Measurements from ENCODE around the gene CD83. TPM values are rescaled to one million over a fixed set of nuclear protein-coding genes. Genes with fewer than 3 reads are reported as not detected.

The CD83 gene
- total RNA-seq, 1 donor from 2014 or later = 1.0 TPM

- no peak for DNase-seq (ENCODE audit: low spot score)
- H3K27ac Mint-ChIP-seq (ENCODE audit: unreplicated experiment) = no peak overlapping the region
- H3K4me3 Mint-ChIP-seq (ENCODE audit: unreplicated experiment) = no peak overlapping the region
- TF ChIP-seq CTCF (IDR thresholded peaks at IDR 0.05) = no peak
- H3K9me3 Mint-ChIP-seq (ENCODE audit: low read depth) = no peaks in the 10 kb centered on the region
- H3K36me3 Mint-ChIP-seq (ENCODE audit: low read depth) = no peaks in the 10 kb centered on the region
- H3K4me1 Mint-ChIP-seq (ENCODE audit: low read depth) = peaks cover 10% of the 10 kb centered on the region
- peaks cover 2% of the 10 kb centered on the region for H3K27me3 Mint-ChIP-seq (ENCODE audit: low read depth)
Observed at GRCh38 chr6:14081126-14081525, 36.4 kb upstream of the CD83 start.

DNA sequence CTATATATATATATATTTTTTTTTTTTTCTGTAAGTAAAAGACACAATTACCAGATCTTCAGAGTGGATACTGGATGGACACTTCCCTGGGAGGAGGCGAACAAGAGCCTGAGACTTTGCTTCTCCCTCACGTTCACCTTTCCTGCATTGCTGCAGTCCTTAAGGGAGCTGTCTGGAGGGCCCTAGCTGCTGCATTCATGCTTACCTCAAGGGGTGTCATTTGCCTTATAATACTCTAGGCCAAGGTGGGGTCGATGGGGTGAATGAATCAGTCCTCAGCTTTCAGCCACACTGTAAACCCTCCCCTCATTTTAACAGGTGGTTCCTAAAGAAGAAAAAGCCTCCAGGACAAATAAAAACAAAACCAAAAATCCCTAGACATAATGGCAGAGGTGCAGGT is 34.8 kb upstream of the CD83 start:
- no peak for DNase-seq (ENCODE audit: low spot score)
- H3K9me3 Mint-ChIP-seq (ENCODE audit: low read depth) = no peaks in the 10 kb centered on the region
- H3K27me3 Mint-ChIP-seq (ENCODE audit: low read depth) = peaks cover 2% of the 10 kb centered on the region
- TF ChIP-seq CTCF (IDR thresholded peaks at IDR 0.05) = no peak
- no peaks in the 10 kb centered on the region for H3K36me3 Mint-ChIP-seq (ENCODE audit: low read depth)
- H3K27ac Mint-ChIP-seq (ENCODE audit: unreplicated experiment) = no peak overlapping the region
- H3K4me3 Mint-ChIP-seq (ENCODE audit: unreplicated experiment) = no peak overlapping the region
- H3K4me1 Mint-ChIP-seq (ENCODE audit: low read depth) = peaks cover 13% of the 10 kb centered on the region

DNA sequence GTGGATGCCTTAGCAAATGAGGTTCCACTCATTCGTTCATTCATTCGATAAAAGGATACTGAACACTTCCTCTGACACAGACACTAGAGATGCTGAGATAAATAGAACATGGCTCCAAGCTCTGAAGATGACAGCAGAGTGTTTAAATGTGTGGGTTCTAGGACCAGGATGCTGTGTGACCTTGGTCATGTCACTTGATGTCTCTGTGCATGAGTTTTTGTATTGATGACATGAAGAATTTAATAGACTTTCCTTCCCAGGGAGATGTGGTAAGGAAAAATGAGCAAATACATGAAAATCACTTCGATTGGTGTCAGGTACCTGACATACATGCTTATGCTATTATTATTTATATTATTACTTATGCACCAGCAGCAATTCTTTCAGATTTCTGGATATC is 34.3 kb upstream of the CD83 start:
- DNase-seq (ENCODE audit: low spot score) = no peak
- no peaks in the 10 kb centered on the region for H3K9me3 Mint-ChIP-seq (ENCODE audit: low read depth)
- H3K27ac Mint-ChIP-seq (ENCODE audit: unreplicated experiment) = no peak overlapping the region
- no peak for TF ChIP-seq CTCF (IDR thresholded peaks at IDR 0.05)
- no peak overlapping the region for H3K4me3 Mint-ChIP-seq (ENCODE audit: unreplicated experiment)
- H3K4me1 Mint-ChIP-seq (ENCODE audit: low read depth) = peaks cover 13% of the 10 kb centered on the region
- H3K27me3 Mint-ChIP-seq (ENCODE audit: low read depth) = peaks cover 6% of the 10 kb centered on the region
- no peaks in the 10 kb centered on the region for H3K36me3 Mint-ChIP-seq (ENCODE audit: low read depth)

- Mint-ChIP-seq H3K4me1 (ENCODE audit: low read depth) (peaks cover 15% of the 10 kb centered on the region), H3K36me3 (ENCODE audit: low read depth) (no peaks in the 10 kb centered on the region), H3K27me3 (ENCODE audit: low read depth) (peaks cover 8% of the 10 kb centered on the region)
Observed at GRCh38 chr6:14083751-14084150, 33.8 kb upstream of the CD83 start.

GRCh38 chr6:14084388-14084787 is 33.2 kb upstream of the CD83 start:
- Mint-ChIP-seq H3K27me3 (ENCODE audit: low read depth) (peaks cover 8% of the 10 kb centered on the region), H3K27ac (ENCODE audit: unreplicated experiment) (no peak overlapping the region), H3K36me3 (ENCODE audit: low read depth) (no peaks in the 10 kb centered on the region), H3K4me1 (ENCODE audit: low read depth) (peaks cover 14% of the 10 kb centered on the region), H3K4me3 (ENCODE audit: unreplicated experiment) (no peak overlapping the region), H3K9me3 (ENCODE audit: low read depth) (no peaks in the 10 kb centered on the region)
- no peak for TF ChIP-seq CTCF (IDR thresholded peaks at IDR 0.05)
- DNase-seq (ENCODE audit: low spot score) = no peak

More at GRCh38 chr6:14083751-14084150, 33.8 kb upstream of the CD83 start:
- no peak overlapping the region for H3K27ac Mint-ChIP-seq (ENCODE audit: unreplicated experiment)
- DNase-seq (ENCODE audit: low spot score) = no peak
- no peak for TF ChIP-seq CTCF (IDR thresholded peaks at IDR 0.05)
- no peak overlapping the region for H3K4me3 Mint-ChIP-seq (ENCODE audit: unreplicated experiment)
- no peaks in the 10 kb centered on the region for H3K9me3 Mint-ChIP-seq (ENCODE audit: low read depth)
